Hippocampal formation (tissue), 2 donors: ENCODE data around the gene RTN3.
"Not testable (repeated sequence)": the region's sequence is repeated elsewhere in the genome, so short reads cannot be mapped to it uniquely, and the experiment has no call there.

Experiments
- DNase-seq, 2 donors: peaks; one replicate each; lab custom pipeline; 2025; lab: John Stamatoyannopoulos, UW

Gene RTN3

GRCh38 chr11:63768237-63769041, 87.1 kb downstream of the RTN3 start, which contains the start of gene ZFTA:
ZFTA (minus strand) TSS chr11:63768775; CDS start chr11:63768622, 153 bp downstream.
- peak in 1 of 2 donors; percentile 39 for DNase-seq

- DNase-seq, result no peak
Observed at GRCh38 chr11:63769042-63769713, 87.9 kb downstream of the RTN3 start.

- DNase-seq, result no peak
Observed at GRCh38 chr11:63769714-63770455, 88.6 kb downstream of the RTN3 start.

GRCh38 chr11:63770763-63771162, 89.5 kb downstream of the RTN3 start:
- DNase-seq, result no peak

- not testable (repeated sequence) for DNase-seq
Observed at GRCh38 chr11:63771741-63772318, 90.5 kb downstream of the RTN3 start.

GRCh38 chr11:63775191-63775590, 93.9 kb downstream of the RTN3 start:
- no peak for DNase-seq

GRCh38 chr11:63779039-63779438, 97.7 kb downstream of the RTN3 start:
- DNase-seq, result no peak

- DNase-seq, result no peak
Observed at GRCh38 chr11:63782749-63783148, 101.4 kb downstream of the RTN3 start.

GRCh38 chr11:63783925-63784592, 102.8 kb downstream of the RTN3 start:
- no peak for DNase-seq

- DNase-seq, result no peak
Observed at GRCh38 chr11:63785823-63786222, 104.5 kb downstream of the RTN3 start.

GRCh38 chr11:63791495-63792167, 110.3 kb downstream of the RTN3 start:
- no peak for DNase-seq

- no peak for DNase-seq
Observed at GRCh38 chr11:63793161-63793560, 111.9 kb downstream of the RTN3 start.

GRCh38 chr11:63795066-63795465, 113.8 kb downstream of the RTN3 start:
- no peak for DNase-seq

- DNase-seq, result no peak
Observed at GRCh38 chr11:63800921-63801320, 119.6 kb downstream of the RTN3 start.

GRCh38 chr11:63802637-63803414, 121.5 kb downstream of the RTN3 start:
- no peak for DNase-seq

GRCh38 chr11:63804259-63804658, 123.0 kb downstream of the RTN3 start:
- no peak for DNase-seq

- no peak for DNase-seq
Observed at GRCh38 chr11:63805844-63806415, 124.6 kb downstream of the RTN3 start.
